Neuronal stem cell (in vitro differentiated cells): Measurements from ENCODE around the gene CD164L2.

Experiments
- DNase-seq: peaks from one replicate; pipeline ENCODE4 v3.0.0-alpha.2; 2013; ENCODE audit warnings: low spot score
- H2AFZ ChIP-seq: one replicate; pipeline ENCODE4 v1.6.1; 2013; ENCODE audit warnings: mild to moderate bottlenecking, low read length, inconsistent platforms
- H2AK5ac ChIP-seq: 2 replicates; pipeline ENCODE4 v1.6.1; 2013; ENCODE audit warnings: low read depth, mild to moderate bottlenecking, inconsistent platforms, low read length, moderate library complexity, mixed read lengths
- H2BK120ac ChIP-seq: 2 replicates; pipeline ENCODE4 v1.6.1; 2013; ENCODE audit warnings: low read depth, mild to moderate bottlenecking, inconsistent platforms, low read length, moderate library complexity, mixed read lengths
- H2BK12ac ChIP-seq: one replicate; pipeline ENCODE4 v1.6.1; 2013; ENCODE audit warnings: low read length, inconsistent platforms
- H2BK15ac ChIP-seq: 2 replicates; pipeline ENCODE4 v1.6.1; 2013; ENCODE audit warnings: mild to moderate bottlenecking, low read length, inconsistent platforms, mixed read lengths
- H2BK5ac ChIP-seq: one replicate; pipeline ENCODE4 v1.6.1; 2013; ENCODE audit warnings: inconsistent platforms, mild to moderate bottlenecking, low read length, moderate library complexity
- H3K14ac ChIP-seq: one replicate; pipeline ENCODE4 v1.6.1; 2013; ENCODE audit warnings: low read length, inconsistent platforms
- H3K18ac ChIP-seq: 2 replicates; pipeline ENCODE4 v1.6.1; 2013; ENCODE audit warnings: low read length, inconsistent platforms
- H3K23ac ChIP-seq: 2 replicates; pipeline ENCODE4 v1.6.1; 2013; ENCODE audit warnings: low read depth, mild to moderate bottlenecking, mixed read lengths, low read length, inconsistent platforms; ENCODE audit not compliant: poor library complexity
- H3K27ac ChIP-seq: replicated peaks from 3 replicates; pipeline ENCODE4 v1.5.1; 2013; ENCODE audit warnings: low read length, inconsistent platforms
- H3K27me3 ChIP-seq, 3 experiments: 2 replicates each; pipeline ENCODE4 v1.6.1; 2013; ENCODE audit warnings: low read length in 3 of 3, mild to moderate bottlenecking in 2 of 3, inconsistent platforms in 1 of 3, low read depth in 1 of 3, mixed read lengths in 1 of 3, moderate library complexity in 1 of 3; ENCODE audit not compliant: control insufficient read depth in 3 of 3, insufficient read depth in 3 of 3
- H3K36me3 ChIP-seq, 2 donors: replicated peaks in 1 of 2; 2 replicates each; pipeline ENCODE4 v1.6.1; 2013; ENCODE audit warnings: low read length in 2 of 2; ENCODE audit not compliant: control insufficient read depth in 2 of 2, insufficient read depth in 2 of 2
- H3K4ac ChIP-seq: 2 replicates; pipeline ENCODE4 v1.6.1; 2013; ENCODE audit warnings: inconsistent platforms, mild to moderate bottlenecking, low read length, moderate library complexity
- H3K4me1 ChIP-seq, 2 donors: 1 replicate in 1 of 2; 2 replicates in 1 of 2; pipeline ENCODE4 v1.6.1; 2013; ENCODE audit warnings: low read length in 2 of 2, low read depth in 1 of 2; ENCODE audit not compliant: control insufficient read depth in 2 of 2, insufficient read depth in 1 of 2
- H3K4me2 ChIP-seq: one replicate; pipeline ENCODE4 v1.6.1; 2013; ENCODE audit warnings: mild to moderate bottlenecking, low read length, inconsistent platforms; ENCODE audit not compliant: insufficient read depth, poor library complexity, severe bottlenecking
- H3K4me3 ChIP-seq, 2 donors: 2 replicates each; pipeline ENCODE4 v1.5.1; 2013; ENCODE audit warnings: low read length in 2 of 2, mild to moderate bottlenecking in 2 of 2, inconsistent platforms in 1 of 2, moderate library complexity in 1 of 2
- H3K79me1 ChIP-seq: one replicate; pipeline ENCODE4 v1.6.1; 2013; ENCODE audit warnings: low read depth, mild to moderate bottlenecking, inconsistent platforms, low read length, moderate library complexity
- H3K9ac ChIP-seq: one replicate; pipeline ENCODE4 v1.6.1; 2013; ENCODE audit warnings: mild to moderate bottlenecking, low read depth, low read length, inconsistent platforms; ENCODE audit not compliant: poor library complexity
- H3K9me3 ChIP-seq, 2 donors: replicated peaks in 1 of 2; 2 replicates each; pipeline versions ENCODE3 to v1.6.1; 2013; ENCODE audit warnings: low read length in 2 of 2, mild to moderate bottlenecking in 2 of 2, inconsistent platforms in 1 of 2, low read depth in 1 of 2, mixed read lengths in 1 of 2, moderate library complexity in 1 of 2; ENCODE audit not compliant: control insufficient read depth in 2 of 2, insufficient read depth in 1 of 2
- H4K8ac ChIP-seq: one replicate; pipeline ENCODE4 v1.6.1; 2013; ENCODE audit warnings: low read depth, mild to moderate bottlenecking, inconsistent platforms, low read length, moderate library complexity
- H4K91ac ChIP-seq: one replicate; pipeline ENCODE4 v1.6.1; 2013; ENCODE audit warnings: low read length, low read depth, mild to moderate bottlenecking, inconsistent platforms; ENCODE audit not compliant: poor library complexity
- WGBS, 2 donors: extraction: QIAGEN DNeasy Blood & Tissue Kit; methylation state at CpG; one replicate each; pipeline ENCODE4 v1.1.7; 2013; ENCODE audit warnings: missing lambda C conversion rate in 2 of 2, mixed read lengths in 1 of 2; ENCODE audit not compliant: insufficient read length in 2 of 2, insufficient replicate concordance in 1 of 2; ENCODE audit errors: extremely low coverage in 2 of 2; 5-methylcytosine and 5-hydroxymethylcytosine counted together

Gene CD164L2

DNA sequence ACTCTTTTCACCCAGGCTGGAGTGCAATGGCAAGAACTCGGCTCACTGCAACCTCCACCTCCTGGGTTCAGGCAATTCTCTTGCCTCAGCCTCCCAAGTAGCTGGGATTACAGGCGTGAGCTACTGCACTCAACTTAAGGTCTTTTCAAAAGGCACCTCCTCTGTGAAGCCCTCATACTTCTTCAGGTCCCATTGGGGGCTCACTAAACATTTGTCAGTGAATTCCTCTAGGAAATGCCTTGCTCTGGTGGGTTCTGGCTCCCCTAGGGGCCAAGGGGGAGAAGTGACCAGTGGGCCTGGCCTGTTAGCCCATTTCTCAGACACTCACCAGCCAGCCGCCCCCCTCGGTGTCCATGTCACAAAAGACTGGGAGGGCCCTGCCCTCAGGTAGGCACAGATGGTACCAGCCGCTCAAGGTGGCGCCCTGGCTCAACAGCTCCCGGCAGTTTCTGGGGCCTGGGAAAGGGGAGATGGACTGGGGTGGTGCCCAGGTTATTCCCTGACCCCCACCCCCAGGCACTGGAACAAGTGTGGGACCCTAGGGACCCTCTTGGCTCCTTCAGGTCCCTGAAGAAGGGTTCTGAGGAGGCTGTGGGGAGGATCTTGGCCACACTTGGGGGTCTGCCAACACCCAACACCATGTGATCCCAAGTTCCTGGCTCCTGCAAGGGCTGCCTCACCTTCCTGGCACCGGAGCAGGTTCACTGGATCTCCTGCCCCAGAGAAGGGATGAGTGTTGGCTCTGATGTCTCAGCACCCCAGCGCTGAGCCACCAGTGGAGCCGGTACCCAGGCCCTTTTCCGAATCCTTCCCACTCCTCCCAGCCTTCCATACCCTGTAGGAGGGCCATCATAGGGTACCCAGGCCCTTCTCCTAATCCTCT is 10.1 kb downstream of the CD164L2 start:
- Histone ChIP-seq H2AK5ac (no peak overlapping the region), H3K4ac (no peak overlapping the region), H3K9ac (no peak overlapping the region), H2AFZ (no peak overlapping the region), H4K91ac (no peak overlapping the region), H2BK120ac (no peak overlapping the region), H3K27me3 (peaks cover 0 to 14% (median 0%) of the 10 kb centered on the region in 3 experiments), H3K9me3 (no peaks in the 10 kb centered on the region), H3K79me1 (no peaks in the 10 kb centered on the region), H3K4me2 (no peak overlapping the region), H3K23ac (no peak overlapping the region), H3K4me3 (no peak overlapping the region), H4K8ac (no peak overlapping the region), H3K27ac (no peak overlapping the region), H2BK5ac (no peak overlapping the region), H3K18ac (no peak overlapping the region), H3K4me1 (no peaks in the 10 kb centered on the region), H2BK15ac (no peak overlapping the region), H2BK12ac (no peak overlapping the region), H3K36me3 (no peaks in the 10 kb centered on the region), H3K14ac (no peak overlapping the region)
- no peak for DNase-seq
- no CpG with 5 or more reads among the region's 11 CpGs for WGBS, 2 donors

GRCh38 chr1:27372022-27372807 is 10.9 kb downstream of the CD164L2 start:
- WGBS, 2 donors = no CpG with 5 or more reads among the region's 19 CpGs
- Histone ChIP-seq H3K9me3 (no peaks in the 10 kb centered on the region), H3K79me1 (no peaks in the 10 kb centered on the region)

GRCh38 chr1:27368869-27369582 is 14.1 kb downstream of the CD164L2 start:
- no CpG with 5 or more reads among the region's 13 CpGs for WGBS, 2 donors
- Histone ChIP-seq H3K9me3 (no peaks in the 10 kb centered on the region), H2BK12ac (peak overlapping the region; percentile 92)

More at GRCh38 chr1:27372022-27372807, 10.9 kb downstream of the CD164L2 start:
- Histone ChIP-seq H2BK15ac (no peak overlapping the region), H3K4me2 (no peak overlapping the region), H2AFZ (no peak overlapping the region), H3K9ac (no peak overlapping the region), H3K14ac (no peak overlapping the region), H2BK5ac (no peak overlapping the region), H2BK120ac (no peak overlapping the region), H3K4me1 (peaks cover 3 to 5% of the 10 kb centered on the region in 2 donors), H2BK12ac (no peak overlapping the region), H2AK5ac (no peak overlapping the region), H4K8ac (no peak overlapping the region), H3K23ac (peak overlapping the region; percentile 59), H4K91ac (no peak overlapping the region), H3K36me3 (no peaks in the 10 kb centered on the region), H3K18ac (peak overlapping the region; percentile 25), H3K27ac (no peak overlapping the region), H3K27me3 (peaks cover 0 to 14% (median 0%) of the 10 kb centered on the region in 3 experiments), H3K4me3 (no peak overlapping the region), H3K4ac (no peak overlapping the region)
- no peak for DNase-seq

More at GRCh38 chr1:27368869-27369582, 14.1 kb downstream of the CD164L2 start:
- Histone ChIP-seq H3K9ac (no peak overlapping the region), H3K36me3 (no peaks in the 10 kb centered on the region), H3K4me2 (no peak overlapping the region), H3K4me3 (no peak overlapping the region), H3K14ac (peak overlapping the region; percentile 72), H3K4ac (no peak overlapping the region), H2BK120ac (no peak overlapping the region), H3K4me1 (peaks cover 18 to 20% of the 10 kb centered on the region in 2 donors), H3K27ac (no peak overlapping the region), H4K91ac (peak overlapping the region; percentile 57), H4K8ac (no peak overlapping the region), H3K79me1 (no peaks in the 10 kb centered on the region), H2AFZ (no peak overlapping the region), H2AK5ac (no peak overlapping the region), H3K27me3 (peaks cover 0 to 14% (median 0%) of the 10 kb centered on the region in 3 experiments), H3K18ac (peak overlapping the region; percentile 22), H2BK15ac (peak overlapping the region; percentile 73), H3K23ac (peak overlapping the region; percentile 13), H2BK5ac (no peak overlapping the region)
- no peak for DNase-seq
